HG02852 (cell line): ENCODE results near the gene SUGP2.

Experiments
- ATAC-seq: cut with Tn5 transposase; IDR thresholded peaks from one replicate; pipeline ENCODE4 v1.9.1; 2021; ENCODE audit warnings: mild to moderate bottlenecking, moderate library complexity; ENCODE audit not compliant: unreplicated experiment

Gene SUGP2

GRCh38 chr19:19059837-19060611 is 26.7 kb upstream of the SUGP2 start:
- ATAC-seq, result no peak

GRCh38 chr19:19059018-19059836 is 25.9 kb upstream of the SUGP2 start:
- no peak for ATAC-seq

GRCh38 chr19:19057720-19058119 is 24.4 kb upstream of the SUGP2 start:
- ATAC-seq, result no peak

GRCh38 chr19:19057317-19057716 is 24.0 kb upstream of the SUGP2 start:
- ATAC-seq, result no peak

GRCh38 chr19:19056636-19057275 is 23.4 kb upstream of the SUGP2 start:
- ATAC-seq, result no peak

GRCh38 chr19:19055701-19056100 is 22.4 kb upstream of the SUGP2 start:
- no peak for ATAC-seq

- ATAC-seq, result no peak
Measured at GRCh38 chr19:19054939-19055440, 21.7 kb upstream of the SUGP2 start.

- no peak for ATAC-seq
Measured at GRCh38 chr19:19054315-19054938, 21.1 kb upstream of the SUGP2 start.

- no peak for ATAC-seq
Measured at GRCh38 chr19:19053508-19054314, 20.4 kb upstream of the SUGP2 start.

GRCh38 chr19:19052921-19053320 is 19.6 kb upstream of the SUGP2 start:
- no peak for ATAC-seq

- no peak for ATAC-seq
Measured at GRCh38 chr19:19051478-19052213, 18.3 kb upstream of the SUGP2 start.

- no peak for ATAC-seq
Measured at GRCh38 chr19:19050731-19051130, 17.4 kb upstream of the SUGP2 start.

- ATAC-seq, result no peak
Measured at GRCh38 chr19:19050104-19050503, 16.8 kb upstream of the SUGP2 start.

GRCh38 chr19:19049406-19049805 is 16.1 kb upstream of the SUGP2 start:
- no peak for ATAC-seq

- ATAC-seq, result no peak
Measured at GRCh38 chr19:19043881-19044280, 10.6 kb upstream of the SUGP2 start.

GRCh38 chr19:19043481-19043880 is 10.2 kb upstream of the SUGP2 start:
- no peak for ATAC-seq

- no peak for ATAC-seq
Measured at GRCh38 chr19:19042732-19043280, 9.5 kb upstream of the SUGP2 start.

- ATAC-seq, result no peak
Measured at GRCh38 chr19:19040417-19040816, 7.1 kb upstream of the SUGP2 start.

- ATAC-seq, result no peak
Measured at GRCh38 chr19:19039901-19040300, 6.6 kb upstream of the SUGP2 start.
